ENCODE results near the gene CEP104.

Gene CEP104

DNA sequence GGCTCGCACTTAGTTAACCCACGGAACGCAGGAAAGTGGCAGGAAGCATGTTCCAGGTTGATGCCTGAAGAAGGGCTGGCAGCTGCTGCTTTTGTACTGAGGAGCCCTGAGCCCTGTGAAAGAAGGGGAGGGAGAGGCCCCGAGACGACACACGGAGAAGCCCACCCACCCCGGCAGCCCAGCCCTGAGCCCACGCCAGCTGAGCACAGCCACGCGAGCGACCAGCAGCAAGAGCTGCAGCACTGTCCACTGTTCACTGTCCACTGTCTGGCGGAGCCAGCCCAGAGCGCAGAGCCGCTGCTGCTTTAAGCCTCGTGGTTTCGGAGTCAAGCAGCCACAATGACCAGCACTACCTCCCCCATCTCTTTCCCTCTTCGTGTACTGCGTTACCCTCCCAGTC lies 66.1 kb downstream of the CEP104 start:
- no peak overlapping the region for H3K4me3 ChIP-seq (ENCODE audit: low read depth, low read length)
- TF ChIP-seq, protein P1, sequence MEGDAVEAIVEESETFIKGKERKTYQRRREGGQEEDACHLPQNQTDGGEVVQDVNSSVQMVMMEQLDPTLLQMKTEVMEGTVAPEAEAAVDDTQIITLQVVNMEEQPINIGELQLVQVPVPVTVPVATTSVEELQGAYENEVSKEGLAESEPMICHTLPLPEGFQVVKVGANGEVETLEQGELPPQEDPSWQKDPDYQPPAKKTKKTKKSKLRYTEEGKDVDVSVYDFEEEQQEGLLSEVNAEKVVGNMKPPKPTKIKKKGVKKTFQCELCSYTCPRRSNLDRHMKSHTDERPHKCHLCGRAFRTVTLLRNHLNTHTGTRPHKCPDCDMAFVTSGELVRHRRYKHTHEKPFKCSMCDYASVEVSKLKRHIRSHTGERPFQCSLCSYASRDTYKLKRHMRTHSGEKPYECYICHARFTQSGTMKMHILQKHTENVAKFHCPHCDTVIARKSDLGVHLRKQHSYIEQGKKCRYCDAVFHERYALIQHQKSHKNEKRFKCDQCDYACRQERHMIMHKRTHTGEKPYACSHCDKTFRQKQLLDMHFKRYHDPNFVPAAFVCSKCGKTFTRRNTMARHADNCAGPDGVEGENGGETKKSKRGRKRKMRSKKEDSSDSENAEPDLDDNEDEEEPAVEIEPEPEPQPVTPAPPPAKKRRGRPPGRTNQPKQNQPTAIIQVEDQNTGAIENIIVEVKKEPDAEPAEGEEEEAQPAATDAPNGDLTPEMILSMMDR (IDR thresholded peaks at IDR 0.05; ENCODE audit: control insufficient read depth, extremely low read depth, insufficient read depth): no peak

DNA sequence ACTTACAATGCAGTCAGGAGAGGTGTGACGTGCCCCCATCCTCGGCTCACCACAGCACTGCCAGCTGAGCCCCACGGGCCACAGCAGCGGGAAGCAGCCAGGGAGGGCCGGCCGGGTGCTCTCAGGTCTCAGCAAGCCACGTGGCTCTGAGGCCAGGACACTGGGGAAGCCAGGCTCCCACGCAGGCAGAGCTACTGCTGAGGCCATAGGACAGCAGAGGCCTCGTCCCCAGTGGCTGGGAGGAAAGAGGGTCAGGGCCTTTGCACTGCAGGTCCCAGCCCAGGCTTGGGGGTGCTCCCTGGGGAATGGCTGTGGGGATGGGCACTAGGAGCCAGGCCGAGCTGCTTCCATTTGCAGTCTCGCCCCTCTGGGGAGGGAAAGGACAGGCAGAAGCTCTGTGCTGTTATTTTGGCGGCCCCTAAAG lies 66.5 kb downstream of the CEP104 start:
- DNase-seq (ENCODE audit: low read depth): no peak
- no peak overlapping the region for H3K4me3 ChIP-seq (ENCODE audit: low read depth, low read length)
- TF ChIP-seq, protein P1 (IDR thresholded peaks at IDR 0.05; ENCODE audit: control insufficient read depth, extremely low read depth, insufficient read depth): no peak

More for the DNA sequence above, 66.1 kb downstream of the CEP104 start:
- no peak for DNase-seq (ENCODE audit: low read depth)

DNA sequence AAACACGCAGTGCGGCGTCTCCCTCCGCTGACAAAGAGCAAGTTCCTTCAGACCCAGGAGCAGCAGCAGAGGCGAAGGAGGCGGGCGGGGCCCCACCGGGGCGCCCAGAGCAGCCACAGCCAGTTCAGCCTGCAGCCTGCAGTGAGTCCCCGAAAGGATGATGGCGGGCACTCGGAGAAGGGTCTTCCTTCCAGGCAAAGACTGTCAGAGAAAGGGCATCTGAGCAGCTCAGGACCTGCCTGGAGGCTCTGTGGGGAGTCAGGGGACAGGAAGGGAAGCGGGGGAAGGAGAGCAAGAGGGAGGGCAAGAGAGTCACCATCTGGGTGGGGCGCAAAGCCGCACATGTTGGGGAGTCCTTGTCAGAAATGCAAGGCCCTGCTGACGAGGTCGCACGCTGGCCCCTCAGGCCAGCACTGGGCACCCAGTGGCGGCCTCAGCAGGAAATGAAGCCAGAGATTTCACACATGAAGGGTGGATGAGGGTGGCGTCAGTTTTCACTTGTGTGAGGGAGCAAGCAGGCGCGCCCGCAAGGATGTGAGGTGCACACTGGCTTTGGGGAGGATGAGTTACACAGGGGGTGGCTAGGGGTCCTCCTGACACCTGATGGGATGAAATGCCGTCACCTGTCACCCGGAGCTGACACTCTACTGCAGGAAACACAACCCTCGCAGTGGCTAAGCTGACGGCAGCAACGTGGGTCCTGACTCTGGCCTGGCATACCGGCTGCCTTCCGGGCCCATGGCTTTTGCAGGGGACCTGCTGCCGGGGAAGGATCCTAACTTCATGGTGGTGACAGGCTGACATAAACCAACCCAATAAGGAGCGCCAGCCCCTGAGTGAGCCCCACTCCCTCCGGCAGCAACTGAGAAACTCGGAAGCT lies 67.3 kb downstream of the CEP104 start:
- H3K4me3 ChIP-seq (ENCODE audit: low read depth, low read length): no peak overlapping the region
- TF ChIP-seq, protein P1 (IDR thresholded peaks at IDR 0.05; ENCODE audit: control insufficient read depth, extremely low read depth, insufficient read depth): no peak
- DNase-seq (ENCODE audit: low read depth): no peak

DNA sequence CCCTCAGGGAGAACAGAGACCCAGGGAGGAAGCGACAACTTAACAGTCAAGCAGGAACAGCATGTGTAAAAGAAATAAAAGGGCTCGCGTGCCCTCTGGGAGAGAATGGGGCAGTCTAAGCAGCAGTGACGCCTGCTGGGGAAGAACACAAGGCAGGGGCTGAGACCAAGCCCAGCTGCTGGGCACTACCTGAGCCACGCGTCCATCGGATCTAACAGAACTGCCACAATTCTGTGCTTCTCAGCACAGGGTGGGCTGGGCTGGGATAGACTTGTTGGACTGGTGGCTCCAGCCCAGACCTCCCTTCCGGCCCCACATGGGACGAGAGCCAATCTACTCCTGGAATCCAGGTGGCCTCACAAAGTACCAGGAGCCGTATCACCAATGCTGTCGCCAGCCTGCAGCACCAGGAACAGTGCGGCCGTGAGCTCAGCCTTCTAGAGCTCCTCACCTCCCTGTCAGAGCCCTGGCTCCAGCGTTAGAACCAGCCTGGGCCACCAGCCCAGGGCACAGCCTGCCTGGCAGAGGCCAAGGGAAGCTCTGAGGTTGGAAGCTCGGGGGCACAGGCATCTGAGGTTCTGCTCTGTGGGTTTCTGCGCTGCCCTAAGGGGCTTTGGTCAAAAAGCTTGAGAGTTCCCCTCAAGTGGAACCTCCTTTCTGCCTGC lies 68.1 kb downstream of the CEP104 start:
- TF ChIP-seq, protein P1 (IDR thresholded peaks at IDR 0.05; ENCODE audit: control insufficient read depth, extremely low read depth, insufficient read depth): no peak
- no peak overlapping the region for H3K4me3 ChIP-seq (ENCODE audit: low read depth, low read length)
- DNase-seq (ENCODE audit: low read depth): no peak

DNA sequence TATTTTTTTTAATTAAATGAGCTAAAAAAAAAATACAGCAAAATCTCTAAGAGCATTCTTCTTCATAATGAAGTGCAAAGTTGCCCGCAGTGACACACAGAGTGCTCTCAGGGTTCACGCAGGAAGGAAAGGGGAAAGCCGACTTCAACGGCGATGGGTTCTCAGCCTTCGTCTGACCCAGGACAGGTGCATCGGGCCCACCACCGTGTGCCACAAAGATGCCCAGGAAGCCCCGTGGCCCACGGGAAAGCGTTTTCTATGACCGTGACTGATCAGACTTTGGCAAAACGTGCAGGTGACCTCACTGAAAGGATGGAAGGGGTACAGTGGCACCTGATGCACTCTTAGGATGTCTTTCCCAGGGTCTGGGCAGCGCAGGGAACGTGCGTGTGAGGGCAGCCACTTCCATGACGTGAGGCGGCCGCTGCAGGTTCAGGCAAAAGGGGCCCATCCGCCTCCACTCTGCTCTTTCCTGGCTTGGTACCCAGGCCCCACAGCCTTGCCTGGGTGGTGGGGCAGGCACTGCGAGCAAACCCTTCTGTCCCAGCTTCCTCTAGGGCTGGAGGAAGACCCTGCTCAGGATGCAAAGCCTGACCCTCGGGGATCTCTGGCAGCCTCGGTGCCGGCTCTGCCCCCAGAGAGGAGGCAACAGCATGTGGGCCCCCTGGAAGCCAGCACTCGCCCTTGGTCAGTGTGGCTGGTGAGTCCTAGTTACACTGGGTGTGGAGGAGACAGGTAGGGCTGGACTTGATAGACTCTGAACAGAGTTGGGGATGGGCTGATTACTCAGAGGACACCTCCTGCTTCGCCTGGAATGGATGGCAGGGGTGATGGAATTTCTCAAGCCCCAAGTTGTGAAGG lies 69.0 kb downstream of the CEP104 start:
- TF ChIP-seq, protein P1 (IDR thresholded peaks at IDR 0.05; ENCODE audit: control insufficient read depth, extremely low read depth, insufficient read depth): no peak
- DNase-seq (ENCODE audit: low read depth): no peak
- no peak overlapping the region for H3K4me3 ChIP-seq (ENCODE audit: low read depth, low read length)

DNA sequence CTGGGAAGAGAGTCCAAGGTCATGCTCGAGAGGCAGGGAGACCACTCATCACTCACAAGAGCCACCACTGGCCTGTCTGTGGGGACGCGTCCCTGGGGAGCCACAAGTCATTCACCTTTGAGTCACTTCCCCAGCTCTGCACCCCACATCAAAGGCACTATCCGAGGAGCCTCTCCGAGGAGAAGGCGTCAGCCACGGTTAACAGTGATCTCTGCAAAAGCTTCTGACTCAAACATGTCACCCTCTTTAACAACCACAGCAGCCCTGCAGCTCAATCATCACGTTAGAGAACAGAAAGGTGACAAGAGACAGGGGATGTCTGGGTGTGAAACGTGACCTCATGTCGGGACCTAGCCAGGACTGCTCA lies 69.7 kb downstream of the CEP104 start:
- no peak for DNase-seq (ENCODE audit: low read depth)
- TF ChIP-seq, protein P1 (IDR thresholded peaks at IDR 0.05; ENCODE audit: control insufficient read depth, extremely low read depth, insufficient read depth): no peak
- H3K4me3 ChIP-seq (ENCODE audit: low read depth, low read length): no peak overlapping the region

Data from LNCaP clone FGC (cell line).